HG02981 (cell line): ENCODE measurements around the gene TTC38.

Experiments used
- ATAC-seq: cut with Tn5 transposase; IDR thresholded peaks from one replicate; pipeline ENCODE4 v1.9.1; 2021; ENCODE audit warnings: mild to moderate bottlenecking, moderate library complexity; ENCODE audit not compliant: unreplicated experiment

The TTC38 gene

GRCh38 chr22:46323162-46323561, 55.4 kb downstream of the TTC38 start:
- ATAC-seq = no peak

GRCh38 chr22:46326066-46326680, 58.4 kb downstream of the TTC38 start:
- ATAC-seq = no peak

GRCh38 chr22:46327691-46328465, 60.1 kb downstream of the TTC38 start:
- no peak for ATAC-seq

- ATAC-seq = no peak
Observed at GRCh38 chr22:46328797-46329196, 61.0 kb downstream of the TTC38 start.

GRCh38 chr22:46329616-46330015, 61.8 kb downstream of the TTC38 start:
- ATAC-seq = no peak

GRCh38 chr22:46330426-46330825, 62.6 kb downstream of the TTC38 start:
- ATAC-seq = no peak

GRCh38 chr22:46331496-46331895, 63.7 kb downstream of the TTC38 start:
- no peak for ATAC-seq

GRCh38 chr22:46335201-46336118, 67.7 kb downstream of the TTC38 start, which contains the start of gene TRMU:
Gene TRMU (plus strand): TSS chr22:46335714. CDS start chr22:46335765, 51 bp downstream.
- ATAC-seq = peak; percentile 79

GRCh38 chr22:46336119-46337078, 68.6 kb downstream of the TTC38 start:
- ATAC-seq = no peak

GRCh38 chr22:46337870-46338269, 70.1 kb downstream of the TTC38 start:
- ATAC-seq = no peak

GRCh38 chr22:46338636-46339035, 70.8 kb downstream of the TTC38 start:
- ATAC-seq = no peak

GRCh38 chr22:46339956-46340355, 72.1 kb downstream of the TTC38 start:
- ATAC-seq = no peak

GRCh38 chr22:46340676-46341075, 72.9 kb downstream of the TTC38 start:
- ATAC-seq = no peak
